GM12874 (cell line): Measurements from ENCODE around the gene INAVA.

ENCODE experiments used
- TF ChIP-seq, protein P1 (sequence below): IDR thresholded peaks from 2 replicates; pipeline ENCODE4 v1.5.1; 2011; ENCODE audit warnings: low read depth, mild to moderate bottlenecking, control low read depth, low read length, moderate library complexity; ENCODE audit not compliant: insufficient read depth

The INAVA gene

DNA sequence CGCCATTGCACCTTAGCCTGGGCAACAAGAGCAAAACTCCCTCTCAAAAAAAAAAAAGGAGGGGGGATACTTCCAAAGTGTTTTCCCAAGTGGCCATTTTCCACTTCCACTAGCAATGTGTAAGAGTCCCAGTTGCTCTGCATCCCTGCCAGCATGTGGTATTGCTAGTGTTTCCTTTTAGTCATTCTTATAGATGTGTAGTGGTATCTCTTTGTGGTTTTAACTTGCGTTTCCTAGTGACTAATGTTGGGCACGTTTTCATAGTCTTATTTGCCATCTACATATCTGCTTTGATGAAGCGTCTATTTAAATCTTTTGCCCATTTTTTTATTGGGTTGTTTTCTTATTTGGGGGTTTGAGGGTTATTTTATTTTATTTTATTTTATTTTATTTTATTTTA is 31.1 kb downstream of the INAVA start:
- TF ChIP-seq, protein P1, sequence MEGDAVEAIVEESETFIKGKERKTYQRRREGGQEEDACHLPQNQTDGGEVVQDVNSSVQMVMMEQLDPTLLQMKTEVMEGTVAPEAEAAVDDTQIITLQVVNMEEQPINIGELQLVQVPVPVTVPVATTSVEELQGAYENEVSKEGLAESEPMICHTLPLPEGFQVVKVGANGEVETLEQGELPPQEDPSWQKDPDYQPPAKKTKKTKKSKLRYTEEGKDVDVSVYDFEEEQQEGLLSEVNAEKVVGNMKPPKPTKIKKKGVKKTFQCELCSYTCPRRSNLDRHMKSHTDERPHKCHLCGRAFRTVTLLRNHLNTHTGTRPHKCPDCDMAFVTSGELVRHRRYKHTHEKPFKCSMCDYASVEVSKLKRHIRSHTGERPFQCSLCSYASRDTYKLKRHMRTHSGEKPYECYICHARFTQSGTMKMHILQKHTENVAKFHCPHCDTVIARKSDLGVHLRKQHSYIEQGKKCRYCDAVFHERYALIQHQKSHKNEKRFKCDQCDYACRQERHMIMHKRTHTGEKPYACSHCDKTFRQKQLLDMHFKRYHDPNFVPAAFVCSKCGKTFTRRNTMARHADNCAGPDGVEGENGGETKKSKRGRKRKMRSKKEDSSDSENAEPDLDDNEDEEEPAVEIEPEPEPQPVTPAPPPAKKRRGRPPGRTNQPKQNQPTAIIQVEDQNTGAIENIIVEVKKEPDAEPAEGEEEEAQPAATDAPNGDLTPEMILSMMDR, result no peak

DNA sequence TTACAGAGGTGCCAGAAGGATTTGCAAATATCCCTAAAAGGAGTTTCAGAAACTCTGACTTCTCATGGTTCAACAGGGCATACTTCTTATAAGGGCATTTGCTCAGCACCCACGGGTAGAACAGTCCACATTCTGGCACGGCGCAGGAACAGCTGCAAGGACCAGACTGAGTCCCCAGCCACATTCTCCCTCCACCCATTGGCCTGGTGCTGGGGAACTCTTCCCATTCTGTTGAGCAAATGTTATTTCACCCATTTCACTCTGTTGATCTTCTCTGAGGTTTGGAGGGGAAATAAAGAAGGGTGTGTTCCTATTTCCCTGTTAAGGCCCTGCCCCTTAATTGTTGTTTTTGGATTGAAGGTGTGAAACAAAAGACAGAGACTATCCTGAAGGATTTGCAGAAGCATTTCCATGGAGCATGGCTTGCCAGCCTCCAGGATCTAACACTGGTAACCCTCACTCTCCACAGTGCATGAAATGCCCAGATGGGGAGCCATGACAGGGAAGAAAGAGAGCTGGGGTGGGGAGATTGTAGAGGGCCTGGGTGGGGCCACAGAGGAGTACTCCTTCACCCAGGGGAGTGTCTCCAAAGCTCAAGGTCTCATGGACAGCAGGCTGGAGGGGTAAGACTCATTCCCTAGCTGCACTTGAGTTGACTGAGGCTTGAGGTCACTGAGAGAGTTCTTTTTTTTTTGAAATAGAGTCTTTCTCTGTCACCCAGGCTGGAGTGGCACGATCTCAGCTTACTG is 35.0 kb downstream of the INAVA start:
- TF ChIP-seq, protein P1, result no peak

DNA sequence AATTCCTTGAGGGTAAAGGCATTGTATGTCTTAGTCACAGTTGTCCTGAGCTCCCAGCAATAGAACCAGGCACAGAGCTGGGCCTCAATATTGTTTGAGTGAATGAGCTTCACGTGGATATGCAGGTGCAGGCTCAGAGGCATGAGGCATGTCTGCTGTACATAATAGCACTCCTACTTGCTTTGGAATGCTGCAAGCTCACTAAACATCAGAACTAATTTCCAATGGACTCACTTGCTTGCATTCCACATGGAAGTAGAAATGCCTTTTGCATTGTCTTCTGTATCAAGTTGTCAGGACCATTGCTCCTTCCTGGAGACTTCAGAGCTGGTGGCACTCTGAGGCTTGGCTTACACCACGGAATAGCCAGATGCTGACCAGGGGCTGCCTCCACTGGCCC is 37.1 kb downstream of the INAVA start:
- TF ChIP-seq, protein P1, result no peak

DNA sequence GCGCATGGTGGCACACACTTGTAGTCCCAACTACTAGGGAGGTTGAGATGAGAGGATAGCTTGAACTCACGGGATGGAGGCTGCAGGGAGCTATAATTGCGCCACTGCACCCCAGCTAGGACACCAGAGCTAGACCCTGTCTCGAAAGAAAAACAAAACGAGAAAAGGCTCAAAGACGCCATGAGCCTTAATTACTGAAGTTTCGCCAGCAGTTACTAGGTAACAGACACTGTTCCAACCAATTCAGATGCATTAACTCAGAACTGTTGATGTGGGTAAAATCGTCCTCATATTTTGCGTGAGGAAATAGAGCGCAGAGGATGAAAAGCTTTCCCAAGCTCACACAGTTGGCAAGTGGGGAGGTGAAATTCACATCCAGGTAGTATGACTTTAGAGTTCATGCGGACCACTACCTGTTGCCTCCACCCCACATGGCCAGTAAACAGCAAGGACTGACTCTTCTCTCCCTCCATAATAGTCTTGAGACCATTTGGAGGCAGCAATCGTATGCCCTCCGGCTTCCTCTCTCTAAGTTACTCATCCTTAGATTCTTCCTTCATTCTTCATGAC is 40.1 kb downstream of the INAVA start:
- TF ChIP-seq, protein P1, result no peak

DNA sequence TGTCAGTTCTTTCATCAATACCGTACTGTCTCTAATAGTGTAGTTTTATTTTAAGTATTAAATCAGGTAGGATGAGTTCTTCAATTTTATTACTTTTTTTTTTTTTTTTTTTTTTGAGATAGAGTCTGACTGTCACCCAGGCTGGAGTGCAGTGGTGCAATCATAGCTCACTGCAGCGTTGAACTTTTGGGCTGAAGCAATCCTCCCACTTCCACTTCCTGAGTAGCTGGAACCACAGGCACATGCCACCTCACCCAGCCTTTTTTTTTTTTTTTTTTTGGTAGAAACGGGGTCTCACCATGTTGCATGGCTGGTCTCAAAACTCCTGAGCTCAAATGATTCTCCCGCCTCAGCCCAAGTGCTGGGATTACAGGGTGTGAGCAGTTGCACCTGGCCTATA is 44.3 kb downstream of the INAVA start:
- TF ChIP-seq, protein P1, result no peak

DNA sequence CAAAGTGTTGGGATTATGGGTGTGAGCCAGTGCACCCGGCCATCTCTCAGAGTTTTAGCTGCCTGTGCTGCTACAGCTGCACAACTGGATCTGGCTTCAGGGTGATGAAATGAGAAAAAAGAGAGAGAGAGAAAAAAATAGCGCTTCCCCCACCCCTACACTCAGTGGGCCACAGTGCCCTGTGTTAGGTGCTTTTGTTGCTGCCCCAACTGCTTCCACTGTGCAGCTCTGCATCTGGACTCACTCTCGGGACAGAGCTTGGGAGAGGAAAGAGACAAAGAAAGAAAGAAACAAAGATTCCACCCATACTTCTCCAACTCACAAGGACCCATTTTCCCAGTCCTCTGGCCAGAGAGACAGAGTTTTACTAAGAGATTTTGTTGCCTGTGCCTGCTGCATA is 50.4 kb downstream of the INAVA start:
- TF ChIP-seq, protein P1, result no peak

DNA sequence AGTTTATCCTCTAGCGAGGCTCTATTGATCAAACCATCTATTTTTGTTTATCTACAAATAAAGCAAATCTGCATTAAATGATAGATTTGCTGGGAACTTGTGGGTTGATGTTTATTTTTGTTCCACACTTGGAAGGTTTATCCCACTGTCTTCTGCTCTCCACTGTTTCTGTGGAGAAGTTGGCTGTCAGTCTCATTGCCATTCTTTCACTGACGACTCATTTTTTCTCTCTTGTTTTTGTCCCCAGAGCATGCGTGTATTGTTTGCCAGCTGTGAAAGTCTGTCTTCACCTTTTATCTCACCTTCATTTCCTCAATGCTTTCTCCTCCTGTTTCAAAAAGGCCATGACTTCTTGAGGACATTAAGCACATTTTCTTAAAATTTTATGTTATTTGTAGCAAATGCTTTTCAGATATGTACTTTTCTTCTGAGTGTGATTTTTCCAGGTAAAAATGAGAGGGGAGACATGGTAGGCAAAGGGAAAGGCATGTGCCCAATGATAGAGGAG is 52.4 kb downstream of the INAVA start:
- TF ChIP-seq, protein P1, result no peak
